DLD1 (cell line): ENCODE results near the gene FAF2.

Experiments
- in situ Hi-C: cut with HindIII; loops from 2 replicates; pipeline ENCODE4 v1.10.0; 2017; ENCODE audit warnings: low sequenced_read_pairs

The FAF2 gene

GRCh38 chr5:176529741-176530141 is 81.6 kb downstream of the FAF2 start:
- in situ Hi-C loops, result no loop called here

- in situ Hi-C loops, result no loop called here
These were observed 82.3 kb downstream of the FAF2 start for GRCh38 chr5:176530393-176530982.

GRCh38 chr5:176530983-176531901 is 83.1 kb downstream of the FAF2 start:
- in situ Hi-C loops, result no loop called here

GRCh38 chr5:176531902-176532493 is 83.8 kb downstream of the FAF2 start:
- in situ Hi-C loops, result no loop called here

GRCh38 chr5:176532795-176533194 is 84.6 kb downstream of the FAF2 start:
- in situ Hi-C loops, result no loop called here

- in situ Hi-C loops, result no loop called here
These were observed 85.2 kb downstream of the FAF2 start for GRCh38 chr5:176533390-176533789.

GRCh38 chr5:176533894-176534611 is 85.9 kb downstream of the FAF2 start:
- in situ Hi-C loops, result no loop called here

- in situ Hi-C loops, result no loop called here
These were observed 86.5 kb downstream of the FAF2 start for GRCh38 chr5:176534640-176535039.

- in situ Hi-C loops, result no loop called here
These were observed 87.0 kb downstream of the FAF2 start for GRCh38 chr5:176535101-176535663.

- in situ Hi-C loops, result no loop called here
These were observed 87.5 kb downstream of the FAF2 start for GRCh38 chr5:176535664-176536131.

GRCh38 chr5:176536132-176536901 is 88.1 kb downstream of the FAF2 start:
- in situ Hi-C loops, result no loop called here

GRCh38 chr5:176536902-176537553 is 88.8 kb downstream of the FAF2 start, which contains the start of gene RNF44:
Gene RNF44 (minus strand): TSS chr5:176537402. CDS start chr5:176532472, 4,930 bp downstream.
- in situ Hi-C loops, result no loop called here

- in situ Hi-C loops, result no loop called here
These were observed 89.5 kb downstream of the FAF2 start for GRCh38 chr5:176537554-176538229.

GRCh38 chr5:176538230-176538988 is 90.2 kb downstream of the FAF2 start:
- in situ Hi-C loops, result no loop called here

GRCh38 chr5:176538989-176539384 is 90.8 kb downstream of the FAF2 start:
- in situ Hi-C loops, result no loop called here

GRCh38 chr5:176540476-176540899 is 92.3 kb downstream of the FAF2 start:
- in situ Hi-C loops, result no loop called here

- in situ Hi-C loops, result no loop called here
These were observed 92.8 kb downstream of the FAF2 start for GRCh38 chr5:176540956-176541337.
